ENCODE results near the gene APLP2. TPM values are rescaled to one million over a fixed set of nuclear protein-coding genes. Genes with fewer than 3 reads are reported as not detected.
"Not testable (repeated sequence)": the region's sequence is repeated elsewhere in the genome, so short reads cannot be mapped to it uniquely, and the experiment has no call there.

APLP2 gene
- total RNA-seq: 100 to 1,000 TPM; 226 to 376 (median 262) TPM

- Histone ChIP-seq H3K36me3 (no peaks in the 10 kb centered on the region), H3K27me3 (no peaks in the 10 kb centered on the region), H3K27ac (peak within 1 kb of the TSS; percentile 98), H3K4me1 (peaks cover 5 to 7% of the 10 kb centered on the region in 2 donors), H3K9me3 (no peaks in the 10 kb centered on the region), H3K4me3 (peak within 1 kb of the TSS; percentile 68 to 89)
- intact Hi-C loops (cut with DNase I; ENCODE audit: low total_unique reads): loop anchor here (2.0 kb wide), 1 partner anchor 67 kb away; the partner anchor contains the start of gene PRDM10
- TF ChIP-seq CTCF (IDR thresholded peaks at IDR 0.05): peak in 1 of 4 experiments; percentile 29
- TF ChIP-seq POLR2A (IDR thresholded peaks at IDR 0.05): peak; percentile 79 to 87
- peak; percentile 98 to 100 for DNase-seq
Observed at GRCh38 chr11:130069659-130070108, at the start of gene APLP2. Gene APLP2, plus strand, starts transcription at chr11:130069894. Its CDS starts 84 bp downstream, at chr11:130069978.

- intact Hi-C loops (cut with DNase I; ENCODE audit: low total_unique reads): no loop called here
- DNase-seq: no peak
- no peaks in the 10 kb centered on the region for H3K9me3 ChIP-seq
- no peaks in the 10 kb centered on the region for H3K4me1 ChIP-seq
- no peaks in the 10 kb centered on the region for H3K36me3 ChIP-seq
- no peak overlapping the region for H3K4me3 ChIP-seq
- H3K27me3 ChIP-seq: no peaks in the 10 kb centered on the region
- TF ChIP-seq POLR2A (IDR thresholded peaks at IDR 0.05) (no peak), CTCF (IDR thresholded peaks at IDR 0.05) (no peak)
- no peak overlapping the region for H3K27ac ChIP-seq
Observed at GRCh38 chr11:130020323-130020722, 49.4 kb upstream of the APLP2 start.

GRCh38 chr11:130021606-130022005 is 48.1 kb upstream of the APLP2 start:
- H3K4me3 ChIP-seq; H3K4me1 ChIP-seq; H3K9me3 ChIP-seq; DNase-seq; H3K27me3 ChIP-seq; intact Hi-C loops (cut with DNase I; ENCODE audit: low total_unique reads); H3K36me3 ChIP-seq; H3K27ac ChIP-seq: not testable (repeated sequence)

- TF ChIP-seq CTCF (IDR thresholded peaks at IDR 0.05) (no peak), POLR2A (IDR thresholded peaks at IDR 0.05) (no peak)
Observed at GRCh38 chr11:130022799-130023198, 46.9 kb upstream of the APLP2 start.

GRCh38 chr11:130023204-130023603 is 46.5 kb upstream of the APLP2 start:
- Histone ChIP-seq H3K36me3 (no peaks in the 10 kb centered on the region), H3K27me3 (no peaks in the 10 kb centered on the region), H3K27ac (no peak overlapping the region), H3K9me3 (no peaks in the 10 kb centered on the region), H3K4me1 (no peaks in the 10 kb centered on the region), H3K4me3 (no peak overlapping the region)
- intact Hi-C loops (cut with DNase I; ENCODE audit: low total_unique reads): no loop called here
- no peak for TF ChIP-seq CTCF (IDR thresholded peaks at IDR 0.05)
- no peak for TF ChIP-seq POLR2A (IDR thresholded peaks at IDR 0.05)
- DNase-seq: no peak

More at GRCh38 chr11:130022799-130023198, 46.9 kb upstream of the APLP2 start:
- intact Hi-C loops (cut with DNase I; ENCODE audit: low total_unique reads): no loop called here
- Histone ChIP-seq H3K36me3 (no peaks in the 10 kb centered on the region), H3K27me3 (no peaks in the 10 kb centered on the region), H3K27ac (no peak overlapping the region), H3K4me3 (no peak overlapping the region), H3K4me1 (no peaks in the 10 kb centered on the region), H3K9me3 (no peaks in the 10 kb centered on the region)
- no peak for DNase-seq

GRCh38 chr11:130024361-130024760 is 45.3 kb upstream of the APLP2 start:
- DNase-seq: no peak
- Histone ChIP-seq H3K9me3 (no peaks in the 10 kb centered on the region), H3K4me1 (no peaks in the 10 kb centered on the region), H3K4me3 (no peak overlapping the region), H3K27me3 (no peaks in the 10 kb centered on the region), H3K36me3 (no peaks in the 10 kb centered on the region), H3K27ac (no peak overlapping the region)
- intact Hi-C loops (cut with DNase I; ENCODE audit: low total_unique reads): no loop called here
- no peak for TF ChIP-seq CTCF (IDR thresholded peaks at IDR 0.05)
- TF ChIP-seq POLR2A (IDR thresholded peaks at IDR 0.05): no peak
